A204.1 (cell line): Measurements from ENCODE around the gene HERPUD2.

Experiments used
- FAIRE-seq: peaks from 2 replicates; lab custom pipeline; 2012; peaks lifted over from hg19 to GRCh38; lab: Jason Lieb, UNC

Gene HERPUD2

GRCh38 chr7:35694784-35695472 lies at the start of gene HERPUD2:
Gene HERPUD2 (minus strand): TSS chr7:35695135. CDS start chr7:35694330, 805 bp downstream.
- FAIRE-seq = no peak

- no peak for FAIRE-seq
Measured at GRCh38 chr7:35738889-35739288, 44.0 kb upstream of the HERPUD2 start.

- FAIRE-seq = no peak
Measured at GRCh38 chr7:35736725-35737124, 41.8 kb upstream of the HERPUD2 start.

GRCh38 chr7:35735396-35735795 lies 40.5 kb upstream of the HERPUD2 start:
- FAIRE-seq = no peak

GRCh38 chr7:35734001-35734483 lies 39.1 kb upstream of the HERPUD2 start:
- no peak for FAIRE-seq

- no peak for FAIRE-seq
Measured at GRCh38 chr7:35731349-35731748, 36.4 kb upstream of the HERPUD2 start.

- FAIRE-seq = no peak
Measured at GRCh38 chr7:35729061-35729783, 34.3 kb upstream of the HERPUD2 start.

- FAIRE-seq = no peak
Measured at GRCh38 chr7:35728412-35729060, 33.6 kb upstream of the HERPUD2 start.

GRCh38 chr7:35727571-35727970 lies 32.6 kb upstream of the HERPUD2 start:
- no peak for FAIRE-seq

- no peak for FAIRE-seq
Measured at GRCh38 chr7:35726654-35727053, 31.7 kb upstream of the HERPUD2 start.

- FAIRE-seq = no peak
Measured at GRCh38 chr7:35725280-35725680, 30.3 kb upstream of the HERPUD2 start.

GRCh38 chr7:35723011-35723410 lies 28.1 kb upstream of the HERPUD2 start:
- FAIRE-seq = no peak

- no peak for FAIRE-seq
Measured at GRCh38 chr7:35722054-35722849, 27.3 kb upstream of the HERPUD2 start.

- no peak for FAIRE-seq
Measured at GRCh38 chr7:35721288-35721687, 26.4 kb upstream of the HERPUD2 start.

GRCh38 chr7:35720849-35721248 lies 25.9 kb upstream of the HERPUD2 start:
- FAIRE-seq = no peak

- FAIRE-seq = no peak
Measured at GRCh38 chr7:35720032-35720431, 25.1 kb upstream of the HERPUD2 start.

- FAIRE-seq = no peak
Measured at GRCh38 chr7:35718047-35718446, 23.1 kb upstream of the HERPUD2 start.

GRCh38 chr7:35717516-35717915 lies 22.6 kb upstream of the HERPUD2 start:
- FAIRE-seq = no peak

GRCh38 chr7:35717013-35717412 lies 22.1 kb upstream of the HERPUD2 start:
- no peak for FAIRE-seq

- no peak for FAIRE-seq
Measured at GRCh38 chr7:35716038-35716803, 21.3 kb upstream of the HERPUD2 start.

- no peak for FAIRE-seq
Measured at GRCh38 chr7:35714862-35715261, 19.9 kb upstream of the HERPUD2 start.

- FAIRE-seq = no peak
Measured at GRCh38 chr7:35714407-35714806, 19.5 kb upstream of the HERPUD2 start.
